K562 (cell line): Measurements from ENCODE around the gene GRIN1. TPM values are rescaled to one million over a fixed set of nuclear protein-coding genes. Genes with fewer than 3 reads are reported as not detected.
A peak's percentile ranks its signal among the peaks of the same experiment; 100 is the strongest.

ENCODE experiments used
- ADNP ChIP-seq: fragments of 200-800 bp; sonication (Bioruptor generic); IDR thresholded peaks from 2 replicates; pipeline ENCODE4 v1.6.1; 2016; ENCODE audit warnings: missing genetic modification characterization, missing compliant biosample characterization
- ATF7 ChIP-seq: fragments of 450-650 bp; IDR thresholded peaks from 2 replicates; pipeline ENCODE4 v1.7.1; 2014; ENCODE audit warnings: mild to moderate bottlenecking, moderate library complexity
- CREB1 ChIP-seq, 2 experiments: sonication (generic) in 1 of 2; formaldehyde crosslinking in 1 of 2; IDR thresholded peaks; 2 replicates each; pipeline versions ENCODE4 v1.6.1 to v1.8.0; 2012 to 2022; ENCODE audit warnings: inconsistent platforms in 1 of 2, mild to moderate bottlenecking in 1 of 2, missing genetic modification reagents in 1 of 2, moderate library complexity in 1 of 2
- CSDE1 ChIP-seq, 2 experiments: fragments of 450-650 bp; IDR thresholded peaks; 2 replicates each; pipeline ENCODE4 v1.6.1; 2016; ENCODE audit warnings: mild to moderate bottlenecking in 1 of 2
- KAT8 ChIP-seq: fragments of 450-650 bp; IDR thresholded peaks from 2 replicates; pipeline ENCODE4 v1.6.1; 2016; ENCODE audit warnings: low read depth, mild to moderate bottlenecking
- KLF13 ChIP-seq: fragments of 450-650 bp; IDR thresholded peaks from 2 replicates; pipeline ENCODE4 v1.6.1; 2016; ENCODE audit warnings: missing genetic modification characterization, low read depth, mild to moderate bottlenecking, missing compliant biosample characterization, moderate library complexity, borderline replicate concordance
- MYC ChIP-seq, 2 experiments: fragments of 250-450 bp in 1 of 2; sonication (Bioruptor Pico) in 1 of 2; IDR thresholded peaks; 2 replicates each; pipeline versions ENCODE4 v1.5.1 to v1.6.1; 2012 to 2021; ENCODE audit warnings: low read depth in 2 of 2, borderline replicate concordance in 1 of 2, improper control_type of control experiment in 1 of 2, low read length in 1 of 2, mild to moderate bottlenecking in 1 of 2, moderate library complexity in 1 of 2
- NEUROD1 ChIP-seq: fragments of 150-350 bp; IDR thresholded peaks from 2 replicates; pipeline ENCODE4 v1.6.1; 2014; ENCODE audit warnings: borderline replicate concordance, low read length, low read depth; ENCODE audit not compliant: partially characterized antibody
- NFATC3 ChIP-seq: fragments of 450-650 bp; IDR thresholded peaks from 2 replicates; pipeline ENCODE4 v1.6.1; 2017; ENCODE audit warnings: mild to moderate bottlenecking
- PURB ChIP-seq: sonication (generic); formaldehyde crosslinking; IDR thresholded peaks from 2 replicates; pipeline ENCODE4 v1.9.0; 2021; ENCODE audit warnings: low read depth, mild to moderate bottlenecking, missing genetic modification reagents
- RBBP5 ChIP-seq: fragments of 200-600 bp; sonication (generic); IDR thresholded peaks from 2 replicates; pipeline ENCODE4 v1.6.1; 2012; ENCODE audit warnings: borderline replicate concordance, mild to moderate bottlenecking, low read length, control low read depth, inconsistent platforms; ENCODE audit not compliant: insufficient read depth, poor library complexity, severe bottlenecking
- TEAD1 ChIP-seq, 2 experiments: fragments of 450-650 bp in 1 of 2; sonication (generic) in 1 of 2; formaldehyde crosslinking; IDR thresholded peaks; 2 replicates each; pipeline versions ENCODE4 v1.4.0 to v1.8.0; 2020 to 2022; ENCODE audit warnings: mild to moderate bottlenecking in 2 of 2, missing genetic modification reagents in 1 of 2
- ZBTB17 ChIP-seq: fragments of 450-650 bp; formaldehyde crosslinking; IDR thresholded peaks from 2 replicates; pipeline ENCODE4 v1.4.0; 2020; ENCODE audit warnings: mild to moderate bottlenecking
- ZBTB7A ChIP-seq: IDR thresholded peaks from 2 replicates; pipeline ENCODE4 v1.6.1; 2011; ENCODE audit warnings: low read depth, mild to moderate bottlenecking, low read length, moderate library complexity, borderline replicate concordance; ENCODE audit not compliant: control insufficient read depth
- ZNF507 ChIP-seq: conservative IDR thresholded peaks from 2 replicates; pipeline ENCODE4 v1.6.1; 2017; ENCODE audit warnings: missing genetic modification characterization, missing compliant biosample characterization
- ZNF589 ChIP-seq: fragments of 200-800 bp; sonication (Bioruptor generic); IDR thresholded peaks from 2 replicates; pipeline ENCODE4 v1.6.1; 2016; ENCODE audit warnings: low read depth, missing genetic modification characterization, missing compliant biosample characterization
- polyA plus RNA-seq, 8 experiments: library from polyadenylated mRNA; depleted of rRNA in 4 of 8; stranded (reverse) in 5 of 8; unstranded in 3 of 8; fragments of >200 nt; fragmentation: Nextera tagmentation in 2 of 8; fragmentation: Illumina TruSeq in 1 of 8; extraction: Ambion mirVana in 2 of 8; extraction: Trizol in 1 of 8; gene quantifications; 2 replicates each; pipeline versions ENCODE4 v1.2.1 to v1.2.3, GENCODE V29; 2011 to 2014; ENCODE audit warnings: inconsistent platforms in 1 of 8, missing spikeins in 1 of 8
- total RNA-seq, 7 experiments: library from RNA; depleted of rRNA in 6 of 7; stranded (reverse); fragments of >200 nt in 6 of 7; fragmentation: Illumina TruSeq in 2 of 7; extraction: Trizol in 2 of 7; gene quantifications; 2 replicates each; pipeline versions ENCODE4 v1.2.1 to v1.2.3, GENCODE V29; 2011 to 2021; ENCODE audit warnings: low replicate concordance in 1 of 7
- TF ChIP-seq, protein P1 (sequence below): sonication (generic); formaldehyde crosslinking; IDR thresholded peaks from 2 replicates; pipeline ENCODE4 v1.8.1; 2022; ENCODE audit warnings: missing genetic modification reagents
- TF ChIP-seq, protein P2 (sequence below), 2 experiments: fragments of 450-650 bp in 1 of 2; sonication (generic) in 1 of 2; formaldehyde crosslinking in 1 of 2; IDR thresholded peaks in 1 of 2; conservative IDR thresholded peaks in 1 of 2; 2 replicates each; pipeline versions ENCODE4 v1.6.1 to v1.8.1; 2016 to 2023; ENCODE audit warnings: mild to moderate bottlenecking in 2 of 2, moderate library complexity in 2 of 2, inconsistent platforms in 1 of 2, missing genetic modification reagents in 1 of 2
- TF ChIP-seq, protein P3 (sequence below): fragments of 150-350 bp; conservative IDR thresholded peaks from 2 replicates; pipeline ENCODE4 v1.6.1; 2014; ENCODE audit warnings: low read length

GRIN1 gene
- total and polyA plus RNA-seq, 9 of the 15 experiments (the other 6 are each of a cell fraction or from before 2014, with no cell fraction given): 0.03 to 0.35 (median 0.16) TPM; not detected in 6

DNA sequence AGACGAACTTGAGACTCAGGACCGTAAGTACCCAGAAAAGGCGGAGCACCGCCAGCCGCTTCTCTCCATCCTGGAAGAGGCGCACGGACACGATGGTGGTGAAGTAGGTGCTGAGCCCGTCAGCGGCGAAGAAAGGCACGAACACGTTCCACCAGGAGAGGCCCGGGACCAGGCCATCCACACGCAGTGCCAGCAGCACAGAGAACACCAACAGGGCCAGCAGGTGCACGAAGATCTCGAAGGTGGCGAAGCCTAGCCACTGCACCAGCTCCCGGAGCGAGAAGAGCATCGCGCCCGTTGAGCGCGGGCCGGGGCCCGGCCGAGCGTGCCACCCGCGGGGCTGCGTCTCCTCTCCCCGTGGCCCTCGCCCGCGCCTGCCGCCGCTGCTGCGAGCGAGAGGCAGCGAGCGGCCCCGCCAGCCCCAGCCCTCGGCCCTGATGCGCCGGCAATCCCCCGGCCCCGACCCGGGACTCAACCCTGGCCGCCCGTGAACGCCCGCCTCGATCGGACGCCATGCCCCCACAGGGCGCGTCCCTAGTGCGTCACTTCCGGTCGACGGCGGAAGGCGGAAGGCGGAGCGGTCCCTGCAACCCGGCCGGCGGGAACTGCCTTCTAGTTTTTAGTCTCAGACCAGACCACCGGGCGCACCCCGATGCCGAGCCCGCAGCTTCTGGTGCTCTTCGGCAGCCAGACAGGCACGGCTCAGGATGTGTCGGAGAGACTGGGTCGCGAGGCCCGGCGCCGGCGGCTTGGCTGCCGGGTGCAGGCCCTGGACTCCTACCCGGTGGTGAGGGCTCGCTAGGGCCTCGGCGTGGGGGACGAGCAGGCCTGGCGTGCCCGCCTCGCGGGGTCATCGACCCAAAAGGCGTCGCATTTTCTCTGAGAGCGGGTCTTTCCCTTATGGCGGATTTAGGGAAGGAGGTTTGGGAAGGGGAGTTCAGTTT lies 66.4 kb downstream of the GRIN1 start, which contains the start of the genes NDOR1 and TMEM203 (continued):
- TF ChIP-seq PURB (CRISPR knock-in tag) (no peak), ZBTB7A (peak; percentile 47; the same call in 1 of the 2 replicates), TEAD1 (CRISPR knock-in tag; IDR thresholded peaks at IDR 0.05) (no peak), ATF7 (peak; percentile 75), CREB1 (IDR thresholded peaks at IDR 0.05) (peak; percentile 95), CREB1 (CRISPR knock-in tag; IDR thresholded peaks at IDR 0.05) (peak; percentile 98), NEUROD1 (peak; percentile 35), KAT8 (0 out of 2 replicates have a peak, but pooled peaks have one; percentile 44), KLF13 (tag) (0 out of 2 replicates have a peak, but pooled peaks have one; percentile 26), RBBP5 (peak; percentile 87), CSDE1 (IDR thresholded peaks at IDR 0.05) (peak in 1 of 2 experiments; percentile 29; a peak in 1 of 4 replicates), MYC (IDR thresholded peaks at IDR 0.05; ENCODE audit: low read depth, low read length) (peak; percentile 84), MYC (CRISPR knock-in tag; IDR thresholded peaks at IDR 0.05; ENCODE audit: borderline replicate concordance, low read depth) (peak; percentile 18; the same call in 1 of the 2 replicates), NFATC3 (no peak), ADNP (no peak), ZNF507 (tag) (no peak), ZNF589 (no peak), ZBTB17 (CRISPR knock-in tag) (no peak)
- TF ChIP-seq, protein P1, sequence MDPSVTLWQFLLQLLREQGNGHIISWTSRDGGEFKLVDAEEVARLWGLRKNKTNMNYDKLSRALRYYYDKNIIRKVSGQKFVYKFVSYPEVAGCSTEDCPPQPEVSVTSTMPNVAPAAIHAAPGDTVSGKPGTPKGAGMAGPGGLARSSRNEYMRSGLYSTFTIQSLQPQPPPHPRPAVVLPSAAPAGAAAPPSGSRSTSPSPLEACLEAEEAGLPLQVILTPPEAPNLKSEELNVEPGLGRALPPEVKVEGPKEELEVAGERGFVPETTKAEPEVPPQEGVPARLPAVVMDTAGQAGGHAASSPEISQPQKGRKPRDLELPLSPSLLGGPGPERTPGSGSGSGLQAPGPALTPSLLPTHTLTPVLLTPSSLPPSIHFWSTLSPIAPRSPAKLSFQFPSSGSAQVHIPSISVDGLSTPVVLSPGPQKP: no peak
- TF ChIP-seq, protein P2, sequence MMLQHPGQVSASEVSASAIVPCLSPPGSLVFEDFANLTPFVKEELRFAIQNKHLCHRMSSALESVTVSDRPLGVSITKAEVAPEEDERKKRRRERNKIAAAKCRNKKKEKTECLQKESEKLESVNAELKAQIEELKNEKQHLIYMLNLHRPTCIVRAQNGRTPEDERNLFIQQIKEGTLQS (IDR thresholded peaks at IDR 0.05): no peak
- TF ChIP-seq, protein P2 (CRISPR knock-in tag; conservative IDR thresholded peaks at IDR 0.05): 0 out of 2 replicates have a peak, but pooled peaks have one; percentile 31
- TF ChIP-seq, protein P3, sequence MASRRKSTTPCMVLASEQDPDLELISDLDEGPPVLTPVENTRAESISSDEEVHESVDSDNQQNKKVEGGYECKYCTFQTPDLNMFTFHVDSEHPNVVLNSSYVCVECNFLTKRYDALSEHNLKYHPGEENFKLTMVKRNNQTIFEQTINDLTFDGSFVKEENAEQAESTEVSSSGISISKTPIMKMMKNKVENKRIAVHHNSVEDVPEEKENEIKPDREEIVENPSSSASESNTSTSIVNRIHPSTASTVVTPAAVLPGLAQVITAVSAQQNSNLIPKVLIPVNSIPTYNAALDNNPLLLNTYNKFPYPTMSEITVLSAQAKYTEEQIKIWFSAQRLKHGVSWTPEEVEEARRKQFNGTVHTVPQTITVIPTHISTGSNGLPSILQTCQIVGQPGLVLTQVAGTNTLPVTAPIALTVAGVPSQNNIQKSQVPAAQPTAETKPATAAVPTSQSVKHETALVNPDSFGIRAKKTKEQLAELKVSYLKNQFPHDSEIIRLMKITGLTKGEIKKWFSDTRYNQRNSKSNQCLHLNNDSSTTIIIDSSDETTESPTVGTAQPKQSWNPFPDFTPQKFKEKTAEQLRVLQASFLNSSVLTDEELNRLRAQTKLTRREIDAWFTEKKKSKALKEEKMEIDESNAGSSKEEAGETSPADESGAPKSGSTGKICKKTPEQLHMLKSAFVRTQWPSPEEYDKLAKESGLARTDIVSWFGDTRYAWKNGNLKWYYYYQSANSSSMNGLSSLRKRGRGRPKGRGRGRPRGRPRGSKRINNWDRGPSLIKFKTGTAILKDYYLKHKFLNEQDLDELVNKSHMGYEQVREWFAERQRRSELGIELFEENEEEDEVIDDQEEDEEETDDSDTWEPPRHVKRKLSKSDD: 0 out of 2 replicates have a peak, but pooled peaks have one; percentile 51
